ENCODE results near the gene SGCE.

DNA sequence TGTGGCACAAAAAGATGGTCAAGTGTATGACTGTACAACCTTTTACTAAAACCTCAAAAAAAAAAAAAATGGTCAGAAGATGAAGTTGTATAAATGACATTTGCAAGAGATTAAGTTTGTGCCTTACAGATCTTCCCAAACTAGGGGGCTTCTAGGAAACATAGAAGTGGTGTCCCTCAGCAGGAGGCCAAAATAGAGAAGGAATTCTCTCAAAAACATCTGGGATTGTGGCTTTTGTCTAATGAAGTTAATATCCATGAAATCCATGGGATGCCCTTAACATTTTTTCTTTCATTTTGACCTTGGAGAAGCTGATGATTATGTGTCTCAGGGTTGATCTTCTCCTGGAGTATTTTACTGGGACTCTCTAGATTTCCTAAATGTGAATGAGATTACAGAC is 84.1 kb downstream of the SGCE start:
- TF ChIP-seq, protein P1, sequence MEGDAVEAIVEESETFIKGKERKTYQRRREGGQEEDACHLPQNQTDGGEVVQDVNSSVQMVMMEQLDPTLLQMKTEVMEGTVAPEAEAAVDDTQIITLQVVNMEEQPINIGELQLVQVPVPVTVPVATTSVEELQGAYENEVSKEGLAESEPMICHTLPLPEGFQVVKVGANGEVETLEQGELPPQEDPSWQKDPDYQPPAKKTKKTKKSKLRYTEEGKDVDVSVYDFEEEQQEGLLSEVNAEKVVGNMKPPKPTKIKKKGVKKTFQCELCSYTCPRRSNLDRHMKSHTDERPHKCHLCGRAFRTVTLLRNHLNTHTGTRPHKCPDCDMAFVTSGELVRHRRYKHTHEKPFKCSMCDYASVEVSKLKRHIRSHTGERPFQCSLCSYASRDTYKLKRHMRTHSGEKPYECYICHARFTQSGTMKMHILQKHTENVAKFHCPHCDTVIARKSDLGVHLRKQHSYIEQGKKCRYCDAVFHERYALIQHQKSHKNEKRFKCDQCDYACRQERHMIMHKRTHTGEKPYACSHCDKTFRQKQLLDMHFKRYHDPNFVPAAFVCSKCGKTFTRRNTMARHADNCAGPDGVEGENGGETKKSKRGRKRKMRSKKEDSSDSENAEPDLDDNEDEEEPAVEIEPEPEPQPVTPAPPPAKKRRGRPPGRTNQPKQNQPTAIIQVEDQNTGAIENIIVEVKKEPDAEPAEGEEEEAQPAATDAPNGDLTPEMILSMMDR (conservative IDR thresholded peaks at IDR 0.05; ENCODE audit: low read depth, low read length) = no peak
- TF ChIP-seq EZH2 (IDR thresholded peaks at IDR 0.05; ENCODE audit: borderline replicate concordance, low read depth, low read length, poor library complexity, severe bottlenecking) = no peak

All from A673 (cell line).